GM13976 (cell line): Measurements from ENCODE around the gene ANKRD65.
A peak's percentile ranks its signal among the peaks of the same experiment; 100 is the strongest.
"Not testable (repeated sequence)": the region's sequence is repeated elsewhere in the genome, so short reads cannot be mapped to it uniquely, and the experiment has no call there.

Experiments
- DNase-seq: peaks from one replicate; pipeline ENCODE4 v3.0.0; 2012; ENCODE audit warnings: low spot score
- CTCF ChIP-seq: IDR thresholded peaks from 2 replicates; pipeline ENCODE4 v1.5.1; 2012; ENCODE audit warnings: borderline replicate concordance, mild to moderate bottlenecking; ENCODE audit not compliant: insufficient read depth; ENCODE audit errors: extremely low read depth, missing control alignments, control extremely low read depth
- in situ Hi-C: fragments of 300-500 bp; cut with MboI; formaldehyde crosslinking; loops from one replicate; pipeline ENCODE4 v1.12.0; 2022; ENCODE audit warnings: low sequenced_read_pairs, mixed read lengths, inconsistent platforms; ENCODE audit not compliant: unreplicated experiment

Gene ANKRD65

GRCh38 chr1:1455366-1455884 is 34.3 kb upstream of the ANKRD65 start:
- no peak for DNase-seq
- in situ Hi-C loops = no loop called here
- no peak for TF ChIP-seq CTCF

GRCh38 chr1:1454286-1455056 is 33.4 kb upstream of the ANKRD65 start:
- DNase-seq, in situ Hi-C loops: not testable (repeated sequence)

GRCh38 chr1:1452882-1453281 is 31.8 kb upstream of the ANKRD65 start:
- no peak for DNase-seq
- in situ Hi-C loops = no loop called here
- no peak for TF ChIP-seq CTCF

- in situ Hi-C loops, DNase-seq: not testable (repeated sequence)
These were observed 31.3 kb upstream of the ANKRD65 start for GRCh38 chr1:1452365-1452739.

- no peak for TF ChIP-seq CTCF
- DNase-seq = peak; percentile 26
- in situ Hi-C loops = no loop called here
These were observed 30.8 kb upstream of the ANKRD65 start for GRCh38 chr1:1451696-1452364.

GRCh38 chr1:1450616-1451015 is 29.5 kb upstream of the ANKRD65 start:
- in situ Hi-C loops, DNase-seq: not testable (repeated sequence)

GRCh38 chr1:1449099-1449739 is 28.1 kb upstream of the ANKRD65 start, which contains the start of gene ATAD3C:
TSS of gene ATAD3C (plus strand) at chr1:1449689. CDS start at chr1:1450684, 995 bp downstream.
- in situ Hi-C loops = no loop called here
- TF ChIP-seq CTCF = no peak
- DNase-seq = no peak

GRCh38 chr1:1446631-1447030 is 25.6 kb upstream of the ANKRD65 start:
- DNase-seq, in situ Hi-C loops: not testable (repeated sequence)
